ENCODE measurements around the gene ZMPSTE24. TPM values are rescaled to one million over a fixed set of nuclear protein-coding genes. Genes with fewer than 3 reads are reported as not detected.
"Not testable (repeated sequence)": the region's sequence is repeated elsewhere in the genome, so short reads cannot be mapped to it uniquely, and the experiment has no call there.

ZMPSTE24 gene
- polyA plus RNA-seq, 2 of the 4 experiments (the other 2 are of a cell fraction) = 44.3 to 61.3 TPM

GRCh38 chr1:40318970-40319621 is 61.1 kb downstream of the ZMPSTE24 start:
- CTCF ChIA-PET = interaction anchor here (0.6 to 2.6 kb wide), 4 partner anchors 16 to 175 kb away, joined by 3 to 15 read pairs (median 5); no protein-coding TSS in a partner anchor
- DNase-seq (ENCODE audit: low read depth in 1 of 2, low spot score in 1 of 2) (no peak), ATAC-seq (no peak), FAIRE-seq (no peak)
- Histone ChIP-seq H3K9me3 (no peaks in the 10 kb centered on the region), H3K4me2 (no peak overlapping the region), H3K27ac (no peak overlapping the region), H3K4me3 (no peak overlapping the region), H3K4me1 (no peaks in the 10 kb centered on the region)
- TF ChIP-seq RARB (CRISPR knock-in tag; IDR thresholded peaks at IDR 0.05) (no peak), KDM5A (IDR thresholded peaks at IDR 0.05) (no peak), NPAS2 (CRISPR knock-in tag; IDR thresholded peaks at IDR 0.05; ENCODE audit: borderline replicate concordance) (no peak), FOSB (CRISPR knock-in tag; IDR thresholded peaks at IDR 0.05) (no peak), ZC3H11A (IDR thresholded peaks at IDR 0.05) (no peak), RCOR1 (IDR thresholded peaks at IDR 0.05; ENCODE audit: low read depth, low read length) (no peak)
- WGBS (ENCODE audit: missing lambda C conversion rate) = 58% methylated on average over 2 of the region's 4 CpGs
- POLR2A ChIA-PET = no interaction called here

DNA sequence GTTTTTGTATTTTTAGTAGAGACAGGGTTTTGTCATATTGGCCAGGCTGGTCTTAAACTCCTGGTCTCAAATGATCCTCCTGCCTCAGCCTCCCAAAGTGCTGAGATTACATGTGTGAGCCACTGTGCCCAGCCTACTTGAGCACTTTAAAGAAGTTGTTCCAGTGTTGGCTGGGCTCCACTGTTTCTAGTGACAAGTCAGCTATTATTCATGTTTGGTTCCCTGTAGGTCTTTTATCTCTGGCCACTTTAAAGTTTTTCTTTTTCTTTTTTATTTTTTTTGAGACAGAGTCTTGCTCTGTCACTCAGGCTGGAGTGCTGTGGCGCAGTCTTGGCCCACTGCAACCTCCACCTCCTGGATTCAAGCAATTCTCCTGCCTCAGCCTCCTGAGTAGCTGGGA is 73.4 kb downstream of the ZMPSTE24 start:
- ATAC-seq; H3K27ac ChIP-seq; H3K4me3 ChIP-seq; H3K4me1 ChIP-seq; POLR2A ChIA-PET; H3K4me2 ChIP-seq; FAIRE-seq; H3K9me3 ChIP-seq; DNase-seq (ENCODE audit: low read depth in 1 of 2, low spot score in 1 of 2): not testable (repeated sequence)
- WGBS (ENCODE audit: missing lambda C conversion rate) = 0% methylated on average over 1 of the region's 1 CpG
- CTCF ChIA-PET = interaction anchor here (0.6 to 2.1 kb wide), 3 partner anchors 10 to 178 kb away, joined by 3 to 4 read pairs (median 3); no protein-coding TSS in a partner anchor

- DNase-seq (ENCODE audit: low read depth in 1 of 2, low spot score in 1 of 2) (no peak), FAIRE-seq (no peak), ATAC-seq (no peak)
- Histone ChIP-seq H3K4me1 (no peaks in the 10 kb centered on the region), H3K4me3 (no peak overlapping the region), H3K9me3 (peaks cover 2% of the 10 kb centered on the region; the same call in 1 of the 3 replicates), H3K27ac (no peak overlapping the region), H3K4me2 (no peak overlapping the region)
- ChIA-PET POLR2A (no interaction called here), CTCF (interaction anchor here (2.1 kb wide), 1 partner anchor 180 kb away, joined by 4 read pairs; no protein-coding TSS in a partner anchor)
- TF ChIP-seq HEYL (CRISPR knock-in tag; IDR thresholded peaks at IDR 0.05) (no peak), NR3C1 (IDR thresholded peaks at IDR 0.05) (no peak), BHLHE40 (IDR thresholded peaks at IDR 0.05; ENCODE audit: low read depth, low read length) (no peak), GATA3 (IDR thresholded peaks at IDR 0.05; ENCODE audit: borderline replicate concordance) (no peak), SMC3 (IDR thresholded peaks at IDR 0.05) (no peak), CBX2 (IDR thresholded peaks at IDR 0.05; ENCODE audit: borderline replicate concordance, low read depth) (no peak), FOXS1 (CRISPR knock-in tag; IDR thresholded peaks at IDR 0.05) (no peak), RNF2 (IDR thresholded peaks at IDR 0.05; ENCODE audit: borderline replicate concordance, low read depth) (no peak), RCOR1 (IDR thresholded peaks at IDR 0.05; ENCODE audit: low read depth, low read length) (no peak), FOSL2 (IDR thresholded peaks at IDR 0.05) (no peak), FOSL2 (CRISPR knock-in tag; IDR thresholded peaks at IDR 0.05) (no peak), HOXB13 (CRISPR knock-in tag; IDR thresholded peaks at IDR 0.05; ENCODE audit: low read depth) (no peak), ZSCAN20 (CRISPR knock-in tag; IDR thresholded peaks at IDR 0.05) (no peak), PHF8 (IDR thresholded peaks at IDR 0.05; ENCODE audit: borderline replicate concordance, low read depth) (no peak)
- WGBS (ENCODE audit: missing lambda C conversion rate) = 36% methylated on average over 1 of the region's 1 CpG
Observed at GRCh38 chr1:40332695-40333094, 74.7 kb downstream of the ZMPSTE24 start.

DNA sequence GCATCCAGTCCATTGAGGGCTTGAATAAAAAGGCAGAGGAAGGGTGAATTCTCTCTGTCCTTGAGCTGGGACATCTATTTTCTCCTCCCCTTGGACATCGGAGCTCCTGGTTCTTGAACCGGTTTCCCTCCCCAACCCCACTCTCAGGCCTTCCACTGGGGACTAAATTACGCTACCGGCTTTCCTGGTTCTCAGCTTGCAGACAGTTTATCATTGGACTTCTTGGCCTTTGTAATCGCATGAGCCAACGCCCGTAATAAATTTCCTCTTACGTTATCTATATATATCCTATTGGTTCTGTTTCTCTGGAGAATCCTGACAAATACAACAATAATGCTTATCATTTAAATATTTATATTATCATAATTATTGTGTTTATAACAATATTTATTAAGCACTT is 79.4 kb downstream of the ZMPSTE24 start:
- CTCF ChIA-PET = interaction anchor here (1.1 to 6.3 kb wide), 17 partner anchors 10 to 365 kb away, joined by 3 to 58 read pairs (median 11); no protein-coding TSS in a partner anchor
- ATAC-seq (no peak), FAIRE-seq (no peak), DNase-seq (ENCODE audit: low read depth in 1 of 2, low spot score in 1 of 2) (no peak)
- no peak overlapping the region for H3K27ac ChIP-seq
- POLR2A ChIA-PET = no interaction called here
- H3K4me1 ChIP-seq = no peaks in the 10 kb centered on the region
- 87% methylated on average over 8 of the region's 8 CpGs for WGBS (ENCODE audit: missing lambda C conversion rate)
- H3K4me3 ChIP-seq = no peak overlapping the region
- H3K4me2 ChIP-seq = no peak overlapping the region
- H3K9me3 ChIP-seq = no peaks in the 10 kb centered on the region
- TF ChIP-seq PBX3 (IDR thresholded peaks at IDR 0.05) (no peak), TFCP2L1 (CRISPR knock-in tag; IDR thresholded peaks at IDR 0.05) (no peak), ZNF302 (CRISPR knock-in tag; IDR thresholded peaks at IDR 0.05) (no peak), CEBPB (IDR thresholded peaks at IDR 0.05) (no peak), FOXS1 (CRISPR knock-in tag; IDR thresholded peaks at IDR 0.05) (no peak), TP53 (CRISPR knock-in tag; IDR thresholded peaks at IDR 0.05) (no peak), MAZ (IDR thresholded peaks at IDR 0.05; ENCODE audit: borderline replicate concordance, low read depth, low read length) (no peak), RNF2 (IDR thresholded peaks at IDR 0.05; ENCODE audit: borderline replicate concordance, low read depth) (no peak), ZSCAN20 (CRISPR knock-in tag; IDR thresholded peaks at IDR 0.05) (no peak), HDAC2 (IDR thresholded peaks at IDR 0.05) (no peak), JUNB (IDR thresholded peaks at IDR 0.05) (no peak)
- TF ChIP-seq, protein P1, sequence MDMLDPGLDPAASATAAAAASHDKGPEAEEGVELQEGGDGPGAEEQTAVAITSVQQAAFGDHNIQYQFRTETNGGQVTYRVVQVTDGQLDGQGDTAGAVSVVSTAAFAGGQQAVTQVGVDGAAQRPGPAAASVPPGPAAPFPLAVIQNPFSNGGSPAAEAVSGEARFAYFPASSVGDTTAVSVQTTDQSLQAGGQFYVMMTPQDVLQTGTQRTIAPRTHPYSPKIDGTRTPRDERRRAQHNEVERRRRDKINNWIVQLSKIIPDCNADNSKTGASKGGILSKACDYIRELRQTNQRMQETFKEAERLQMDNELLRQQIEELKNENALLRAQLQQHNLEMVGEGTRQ (IDR thresholded peaks at IDR 0.05) = no peak
- TF ChIP-seq, protein P2, sequence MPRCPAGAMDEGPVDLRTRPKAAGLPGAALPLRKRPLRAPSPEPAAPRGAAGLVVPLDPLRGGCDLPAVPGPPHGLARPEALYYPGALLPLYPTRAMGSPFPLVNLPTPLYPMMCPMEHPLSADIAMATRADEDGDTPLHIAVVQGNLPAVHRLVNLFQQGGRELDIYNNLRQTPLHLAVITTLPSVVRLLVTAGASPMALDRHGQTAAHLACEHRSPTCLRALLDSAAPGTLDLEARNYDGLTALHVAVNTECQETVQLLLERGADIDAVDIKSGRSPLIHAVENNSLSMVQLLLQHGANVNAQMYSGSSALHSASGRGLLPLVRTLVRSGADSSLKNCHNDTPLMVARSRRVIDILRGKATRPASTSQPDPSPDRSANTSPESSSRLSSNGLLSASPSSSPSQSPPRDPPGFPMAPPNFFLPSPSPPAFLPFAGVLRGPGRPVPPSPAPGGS (IDR thresholded peaks at IDR 0.05) = no peak

All from A549 (cell line).